Stimulated activated CD4-positive, alpha-beta T cell treated with anti-CD3 and anti-CD28 coated beads, TNF-alpha, amount 100 ng/mL, for 4 hours (primary cell): ENCODE results near the gene SEMA3E.
"Not testable (repeated sequence)": the region's sequence is repeated elsewhere in the genome, so short reads cannot be mapped to it uniquely, and the experiment has no call there.

Experiments
- DNase-seq, 3 experiments: peaks; one replicate each; pipeline ENCODE4 v3.0.0-alpha.2; 2020; ENCODE audit warnings: low read depth in 3 of 3

SEMA3E gene

DNA sequence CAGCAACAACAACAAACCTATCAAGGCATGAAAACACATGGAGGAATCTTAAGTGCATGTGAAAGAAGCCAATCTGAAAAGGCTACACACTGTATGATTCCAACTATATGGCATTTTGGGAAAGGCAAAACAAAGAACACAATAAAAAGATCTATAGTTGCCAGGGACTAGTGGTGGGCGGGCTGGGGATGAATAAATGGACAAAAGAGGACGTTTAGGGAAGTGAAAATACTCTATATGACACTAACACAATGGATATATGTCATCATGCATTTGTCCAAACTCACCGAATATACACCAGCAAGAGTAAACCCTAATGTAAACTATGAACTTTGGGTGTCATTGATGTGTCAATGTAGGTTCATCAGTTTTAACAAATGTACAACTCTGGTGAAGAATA is 89.1 kb downstream of the SEMA3E start:
- DNase-seq, result no peak

DNA sequence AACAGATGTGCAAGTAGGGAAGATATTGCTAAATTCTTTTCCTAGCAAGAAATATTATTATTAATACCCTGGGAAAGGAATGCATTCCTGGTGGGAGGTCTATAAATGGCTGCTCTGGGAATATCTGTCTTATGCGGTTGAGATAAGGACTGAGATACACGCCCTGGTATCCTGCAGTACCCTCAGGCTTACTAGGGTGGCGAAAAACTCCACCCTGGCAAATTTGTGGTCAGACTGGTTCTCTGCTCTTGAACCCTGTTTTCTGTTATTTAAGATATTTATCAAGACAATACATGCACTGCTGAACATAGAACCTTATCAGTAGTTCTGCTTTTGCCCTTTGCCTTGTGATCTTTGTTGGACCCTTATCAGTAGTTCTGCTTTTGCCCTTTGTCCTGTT is 96.4 kb downstream of the SEMA3E start:
- DNase-seq, result not testable (repeated sequence)

DNA sequence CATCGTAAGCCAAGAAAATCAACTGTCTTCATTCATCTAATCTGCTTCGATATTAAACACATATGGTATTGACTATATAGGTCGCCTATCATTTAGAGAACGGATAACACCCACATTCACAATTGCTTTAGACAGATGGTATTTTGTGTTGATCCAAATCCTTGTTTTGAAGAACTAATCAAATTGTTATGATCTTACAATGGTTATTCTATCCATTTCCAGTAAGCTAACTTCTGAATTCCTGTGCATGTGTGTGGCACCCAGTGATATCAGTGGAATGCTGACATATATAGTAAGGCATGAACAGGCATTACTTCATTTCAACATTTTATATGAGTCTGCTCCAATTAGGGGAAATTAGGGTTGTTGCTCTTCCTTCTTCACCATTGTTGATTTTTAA is 98.8 kb downstream of the SEMA3E start:
- no peak for DNase-seq

DNA sequence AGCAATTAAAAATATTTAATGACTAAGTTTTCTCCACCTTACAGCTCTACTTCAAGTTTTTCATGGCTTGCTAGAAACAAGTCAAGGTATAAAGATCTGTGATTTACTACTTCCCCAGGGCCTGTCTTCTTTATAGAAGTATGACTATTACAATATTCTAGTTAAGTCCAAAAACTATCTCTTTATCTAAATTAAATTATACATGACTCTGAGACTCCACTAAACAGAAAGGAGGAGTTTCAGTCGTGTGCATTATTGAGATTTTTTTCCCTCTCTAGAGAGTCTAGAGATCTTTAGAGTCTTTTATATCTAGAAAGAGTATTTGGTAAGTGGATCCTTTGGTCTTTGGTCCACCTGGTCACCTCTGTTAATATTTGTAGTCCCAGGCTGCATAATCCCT is 100.7 kb downstream of the SEMA3E start:
- no peak for DNase-seq

DNA sequence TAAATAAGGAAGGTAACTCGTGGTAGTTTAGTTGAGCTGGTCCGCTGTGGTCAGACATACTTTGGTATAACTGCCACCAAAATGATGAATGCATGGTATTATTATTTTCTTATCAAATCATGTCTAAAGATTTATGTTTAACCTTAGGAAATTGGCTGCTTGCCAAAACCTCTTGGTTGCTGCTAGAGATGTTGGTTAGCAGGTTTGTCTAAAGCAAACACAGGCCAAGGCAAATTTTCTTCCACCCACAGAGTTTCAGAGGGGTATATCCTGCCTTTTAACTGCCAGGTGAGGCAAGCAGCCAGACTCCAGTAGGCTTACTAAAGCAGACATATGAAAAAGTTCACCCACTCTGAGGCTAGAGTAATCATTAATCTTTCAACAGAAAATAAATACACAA is 101.4 kb downstream of the SEMA3E start:
- DNase-seq, result no peak

DNA sequence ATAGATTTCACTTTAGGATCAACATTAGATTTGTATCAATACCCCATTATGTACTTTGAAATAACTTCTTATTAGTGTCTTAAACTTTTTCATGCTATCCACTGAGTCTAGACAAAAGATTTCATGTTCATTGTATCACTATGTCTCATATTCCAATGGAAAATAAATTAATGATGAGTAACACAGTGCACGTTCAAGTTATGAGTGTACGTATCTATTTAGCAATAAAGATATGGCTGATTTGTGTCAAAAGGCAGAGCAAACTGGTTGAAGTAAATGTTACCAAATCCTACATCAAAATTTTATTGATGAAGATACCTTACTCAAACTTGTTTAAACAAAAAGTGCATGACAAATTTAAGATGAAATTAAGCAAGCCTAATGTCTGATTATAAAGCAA is 102.4 kb downstream of the SEMA3E start:
- no peak for DNase-seq

DNA sequence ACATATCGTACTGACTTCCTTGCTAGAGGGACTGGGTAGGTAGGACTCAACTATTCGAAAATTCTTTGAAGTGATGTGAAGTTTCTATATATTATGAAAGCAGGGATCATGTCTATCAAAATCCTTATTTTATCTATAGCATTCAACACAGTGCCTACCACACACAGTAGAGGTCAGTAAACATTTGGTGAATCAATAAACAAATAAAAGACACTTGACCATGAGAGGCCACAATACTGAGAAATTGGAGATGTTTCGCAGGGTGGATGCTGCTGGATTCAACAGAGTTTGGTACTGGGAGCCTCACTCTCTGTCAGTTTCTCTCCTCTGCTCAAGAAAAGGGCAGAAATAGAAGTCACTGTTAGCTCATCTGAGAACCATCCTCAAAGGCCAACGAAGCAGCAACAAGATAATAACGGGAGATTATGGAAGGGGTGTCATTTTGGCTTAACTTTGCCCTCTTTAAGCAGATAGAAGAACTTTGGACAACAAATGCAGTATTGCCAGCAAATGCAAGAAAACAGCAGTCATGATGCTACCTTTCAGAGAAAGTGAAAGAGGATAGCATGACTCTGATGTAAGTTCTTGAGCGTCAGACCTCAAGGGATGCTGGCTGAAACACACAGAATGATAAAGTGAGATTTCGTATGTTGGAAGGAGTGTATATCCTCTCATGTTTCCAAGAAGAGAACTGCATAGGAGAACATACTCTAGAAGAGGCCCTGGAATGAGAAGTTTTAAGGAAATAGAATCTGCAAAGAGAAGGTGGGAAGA is 107.6 kb downstream of the SEMA3E start:
- no peak for DNase-seq

DNA sequence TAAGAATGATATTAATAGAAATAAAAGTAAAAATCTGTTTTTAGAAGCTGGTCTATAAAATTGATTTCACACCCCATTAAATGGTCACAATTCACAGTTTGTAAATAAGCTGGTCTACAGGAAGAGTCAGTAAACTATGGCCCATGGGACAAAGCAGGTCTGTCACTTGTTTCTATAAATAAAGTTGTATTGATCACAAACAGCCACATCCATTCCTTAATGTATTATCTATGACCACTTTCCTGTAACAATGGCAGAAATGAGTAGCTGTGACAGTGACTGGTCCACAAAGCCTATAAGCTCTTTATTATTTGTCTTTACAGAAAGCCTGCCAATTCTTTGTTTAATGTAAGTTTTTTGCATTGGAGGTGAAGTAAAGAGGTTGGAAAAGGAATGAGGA is 114.5 kb downstream of the SEMA3E start:
- no peak for DNase-seq

DNA sequence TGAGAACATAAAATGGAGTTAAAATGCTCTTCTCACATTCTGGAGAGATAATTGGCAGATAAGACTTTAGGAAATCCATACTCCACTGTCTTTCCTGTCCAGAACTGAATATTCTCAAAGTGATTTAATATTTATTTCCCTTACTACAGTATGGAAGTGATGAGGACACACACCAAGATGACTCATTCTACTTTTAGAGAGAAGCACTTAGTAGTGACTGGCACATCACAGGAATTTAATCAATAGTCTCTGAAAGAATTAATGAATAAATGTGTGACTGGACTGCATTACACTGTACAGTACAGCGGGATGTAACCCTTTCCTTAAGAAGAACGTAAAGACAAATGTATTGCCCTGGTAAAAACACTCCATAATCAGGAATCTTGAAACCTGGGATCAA is 116.7 kb downstream of the SEMA3E start:
- no peak for DNase-seq

DNA sequence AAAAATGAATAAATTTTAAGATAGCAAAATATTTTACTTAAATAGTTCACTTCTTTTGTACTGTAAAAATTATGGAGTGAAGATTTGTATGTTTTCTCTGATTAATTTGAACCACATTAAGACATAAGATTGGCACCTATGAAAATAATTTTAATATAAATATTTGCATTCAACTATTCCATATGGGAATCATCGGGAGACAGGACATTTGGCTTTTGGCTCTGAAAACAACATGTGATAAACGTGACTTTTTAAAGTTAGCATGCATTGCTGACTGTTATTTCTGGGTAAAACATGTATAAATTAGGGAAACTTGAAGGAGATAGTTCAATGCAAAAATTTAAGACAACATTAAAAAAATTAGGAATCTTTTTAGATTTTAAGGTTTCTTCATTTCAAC is 117.2 kb downstream of the SEMA3E start:
- no peak for DNase-seq

DNA sequence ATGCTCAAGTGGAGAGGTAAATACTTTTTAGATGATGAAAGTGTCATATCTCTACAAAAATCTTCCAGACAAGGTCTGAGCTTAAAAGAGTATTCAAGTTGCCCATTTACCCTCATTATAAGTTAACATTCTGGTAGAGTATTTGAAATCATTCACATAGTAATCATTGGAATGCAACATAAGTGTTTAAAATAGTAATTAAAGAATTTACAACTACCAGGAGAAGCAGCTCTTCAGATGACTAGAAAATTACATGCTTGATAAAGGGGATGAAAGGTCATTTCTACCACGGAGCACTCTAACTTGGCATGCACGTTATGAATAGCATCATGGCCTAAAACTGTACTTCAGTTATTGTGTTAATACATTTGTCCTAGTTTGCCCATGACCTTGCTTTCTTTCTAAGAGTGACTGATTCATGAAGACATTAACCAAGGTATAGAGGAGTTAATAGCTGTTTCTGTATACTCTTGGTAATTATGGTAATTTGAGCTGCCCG is 120.0 kb downstream of the SEMA3E start:
- no peak for DNase-seq

DNA sequence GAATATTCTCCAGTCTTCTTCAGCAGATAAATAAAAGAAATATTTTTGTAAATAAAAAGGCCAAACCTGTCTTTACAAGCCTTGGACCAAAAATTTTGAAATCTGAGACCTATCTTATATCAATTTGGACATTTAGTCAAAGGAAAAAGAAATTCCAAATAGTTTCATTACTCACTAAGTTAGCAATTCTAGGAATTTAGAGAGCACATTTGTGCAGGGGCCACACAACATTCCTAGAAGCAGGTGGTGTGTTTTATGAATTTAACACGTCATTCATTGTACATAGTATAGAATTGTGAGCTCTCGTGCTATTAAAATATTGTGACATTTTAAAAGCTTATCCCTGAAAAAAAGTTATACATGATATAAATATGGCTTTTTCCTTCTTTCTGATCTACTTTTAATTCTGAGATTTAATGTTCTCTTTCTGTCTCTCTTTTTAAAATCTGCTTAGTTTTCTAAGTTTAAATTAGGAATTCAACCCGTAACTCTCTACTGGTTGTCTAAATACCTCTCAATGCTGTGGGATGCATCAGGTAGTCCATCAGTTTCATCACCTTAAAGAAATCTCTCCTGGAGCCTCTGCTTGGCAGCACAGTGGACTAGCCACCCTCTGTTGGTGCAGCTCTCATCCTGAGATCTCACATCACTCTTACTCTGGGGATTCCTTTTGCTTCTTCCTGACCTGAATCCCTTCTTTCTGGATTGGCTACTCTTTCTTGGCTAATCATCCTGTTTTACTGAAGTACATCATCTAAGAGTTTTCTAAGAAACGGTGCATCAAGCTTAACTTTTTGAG is 124.5 kb downstream of the SEMA3E start:
- DNase-seq, result no peak

DNA sequence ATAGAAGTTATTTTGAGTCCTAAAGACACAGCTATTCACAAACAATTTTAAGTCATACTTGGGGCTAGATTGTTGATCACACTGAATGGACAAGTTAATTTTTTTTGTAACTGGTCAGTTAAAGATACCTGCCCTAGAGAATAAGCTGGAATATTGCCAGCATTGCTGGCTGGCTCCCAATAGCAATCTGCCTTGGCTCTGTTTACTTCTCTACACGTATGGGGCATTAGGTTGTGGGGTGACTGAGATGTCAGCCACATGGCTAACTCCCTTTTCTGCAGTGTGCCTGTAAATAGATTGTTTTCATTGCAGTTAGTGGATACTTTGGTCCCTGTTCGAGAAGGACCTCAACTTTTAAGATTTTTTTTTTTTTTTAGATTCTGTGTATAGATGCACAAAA is 128.2 kb downstream of the SEMA3E start:
- no peak for DNase-seq

DNA sequence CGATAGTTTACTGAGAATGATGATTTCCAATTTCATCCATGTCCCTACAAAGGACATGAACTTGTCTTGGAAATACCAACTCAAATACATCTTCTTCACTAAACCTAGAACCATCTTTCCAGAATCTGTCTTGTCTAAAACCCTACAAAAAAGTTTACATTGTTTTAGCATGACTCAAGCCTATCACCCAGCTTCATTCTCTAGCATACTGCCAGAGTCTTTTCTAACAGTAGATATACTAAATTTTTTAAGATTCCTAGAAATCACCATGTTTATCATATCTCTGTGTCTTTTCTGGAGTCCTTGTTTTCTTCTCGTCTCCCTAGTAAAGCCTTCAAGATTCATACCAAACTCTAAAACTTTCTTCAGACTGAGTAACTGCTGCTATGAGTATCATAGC is 129.7 kb downstream of the SEMA3E start:
- no peak for DNase-seq

DNA sequence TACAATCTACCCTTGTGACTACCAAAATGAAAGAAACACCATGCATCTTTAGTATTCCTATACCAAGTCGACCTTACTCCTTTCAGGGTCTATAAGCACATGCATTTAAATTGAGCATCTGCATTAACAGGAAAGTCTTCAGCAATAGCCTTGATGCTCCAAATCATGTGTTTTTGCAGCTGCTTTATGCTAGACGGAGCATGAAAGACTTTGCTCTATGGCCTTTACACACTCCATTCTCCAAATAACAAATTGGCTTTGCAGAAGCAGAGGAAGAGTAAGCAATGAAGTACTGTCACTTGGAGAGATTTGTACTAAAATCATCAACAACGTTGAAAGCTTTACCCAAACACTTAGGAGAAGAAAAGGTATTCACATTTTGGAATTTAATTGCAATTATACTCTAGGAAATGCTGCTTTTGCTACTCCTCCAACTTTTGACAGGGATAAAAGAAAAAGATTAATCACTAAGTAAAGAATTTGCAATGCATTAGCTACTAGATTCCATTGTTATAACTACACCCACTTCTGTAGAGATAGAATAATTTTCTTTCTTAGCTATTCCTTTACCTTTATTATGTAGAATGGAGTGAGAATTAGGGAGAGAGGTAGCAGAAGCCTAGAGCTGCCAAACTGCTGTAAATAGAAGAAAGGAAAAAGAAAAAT is 131.8 kb downstream of the SEMA3E start:
- DNase-seq, result no peak

DNA sequence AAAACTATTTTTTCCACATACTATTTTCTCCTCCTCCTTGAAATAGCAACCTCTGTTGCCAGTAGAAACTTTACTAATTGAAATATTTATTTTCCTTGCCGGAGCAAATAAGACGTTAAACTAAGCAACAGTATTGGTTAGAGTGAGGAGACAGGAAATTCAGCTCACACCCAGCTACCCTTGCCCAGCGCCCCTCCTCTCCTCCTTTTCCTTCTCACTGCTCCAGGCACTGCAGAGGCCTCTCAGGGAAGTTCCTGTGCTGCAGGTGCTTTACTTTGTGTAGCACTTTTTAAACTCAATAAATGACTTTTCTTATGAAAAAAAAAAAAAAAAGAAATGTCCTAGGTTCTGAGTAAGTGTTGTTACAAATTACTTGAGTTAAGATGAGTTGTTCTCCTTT is 134.0 kb downstream of the SEMA3E start:
- DNase-seq, result no peak

DNA sequence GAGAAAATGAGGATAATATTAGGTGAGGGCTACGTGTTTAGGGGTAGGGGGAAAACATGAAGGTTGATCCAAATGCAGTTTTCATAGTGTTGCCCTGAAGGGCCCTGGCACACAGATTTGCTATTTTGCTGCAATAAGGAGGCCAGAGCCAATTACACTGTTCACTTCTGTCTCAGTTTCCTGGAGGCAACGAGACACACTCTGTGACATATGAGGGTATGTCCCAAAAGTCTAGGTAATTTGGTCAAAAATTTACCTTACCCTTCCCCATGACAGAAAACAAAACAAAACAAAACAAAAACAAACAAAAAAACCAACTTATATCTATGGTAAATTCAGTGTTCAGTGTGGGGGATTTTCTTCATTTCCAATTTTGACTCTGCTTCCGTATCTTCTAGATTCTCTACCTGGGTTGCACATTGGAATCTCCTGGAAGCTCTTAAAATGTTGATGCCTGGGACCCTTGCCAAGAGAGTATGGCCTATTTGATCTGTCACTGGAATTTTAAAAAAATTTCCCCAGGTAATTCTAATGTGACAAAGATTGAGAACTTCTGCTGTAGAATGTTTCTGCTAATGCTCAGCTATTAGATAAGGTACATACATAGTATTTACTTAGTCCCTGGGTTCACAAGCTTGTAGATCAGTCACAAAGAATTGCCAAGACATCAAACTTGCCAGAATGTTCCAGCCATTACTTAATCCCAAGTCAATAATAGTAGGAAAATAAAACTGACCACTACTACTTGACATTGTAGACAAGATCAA is 139.5 kb downstream of the SEMA3E start:
- DNase-seq, result no peak

DNA sequence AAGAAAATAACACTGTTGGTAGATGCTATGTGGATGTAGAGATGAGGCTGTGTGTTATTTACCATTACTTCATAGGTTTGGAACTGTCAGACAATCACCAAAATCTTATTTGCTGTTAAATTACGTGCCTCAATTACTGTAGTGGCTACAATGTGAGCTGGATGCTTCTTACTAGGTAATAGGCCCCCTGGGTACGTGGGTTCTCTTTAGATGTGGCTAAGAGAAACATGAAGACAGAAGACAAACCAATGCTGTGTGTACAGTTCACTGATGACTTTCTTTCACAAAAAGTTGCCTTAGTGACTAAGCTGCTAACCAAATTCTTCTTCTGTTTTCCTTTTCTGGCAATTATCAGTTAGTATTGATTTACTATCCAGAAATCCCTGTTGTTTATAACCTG is 144.6 kb downstream of the SEMA3E start:
- no peak for DNase-seq

DNA sequence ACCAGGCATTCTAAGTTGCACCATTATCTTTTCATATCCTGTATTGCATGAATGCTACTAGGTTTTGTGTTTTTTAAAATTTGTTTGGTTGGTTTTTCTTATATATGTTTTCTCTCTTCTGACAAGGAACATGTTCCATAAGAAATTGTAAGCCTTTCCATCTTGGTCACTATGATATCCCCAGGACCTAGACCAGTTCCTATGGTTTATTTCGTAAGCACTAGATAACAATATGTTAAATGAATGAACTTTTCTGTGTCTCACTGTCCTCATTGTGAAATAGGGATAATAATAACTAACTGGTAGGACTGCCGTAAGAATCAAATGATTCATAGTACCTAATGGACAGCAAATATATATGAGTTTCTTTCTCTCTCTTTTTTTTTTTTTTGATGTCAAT is 146.3 kb downstream of the SEMA3E start:
- DNase-seq, result no peak

DNA sequence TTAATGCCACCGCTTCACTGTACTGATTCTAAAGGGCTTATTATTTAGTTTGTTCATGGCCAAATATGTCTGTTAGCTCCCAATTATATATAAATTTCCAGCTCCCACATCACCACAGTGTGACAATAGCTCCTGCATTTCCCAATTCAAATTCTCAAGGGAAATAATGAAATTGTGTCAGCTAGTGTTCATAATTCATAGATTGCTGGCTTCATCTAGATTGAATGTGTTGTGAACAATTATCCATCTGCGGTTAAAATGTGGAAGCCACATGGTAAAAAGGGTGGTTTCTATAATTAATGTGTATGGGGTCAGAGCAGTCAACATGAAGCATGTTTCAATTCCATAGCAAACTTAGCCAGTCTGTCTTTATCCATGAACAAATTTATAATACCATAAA is 154.3 kb downstream of the SEMA3E start:
- no peak for DNase-seq

DNA sequence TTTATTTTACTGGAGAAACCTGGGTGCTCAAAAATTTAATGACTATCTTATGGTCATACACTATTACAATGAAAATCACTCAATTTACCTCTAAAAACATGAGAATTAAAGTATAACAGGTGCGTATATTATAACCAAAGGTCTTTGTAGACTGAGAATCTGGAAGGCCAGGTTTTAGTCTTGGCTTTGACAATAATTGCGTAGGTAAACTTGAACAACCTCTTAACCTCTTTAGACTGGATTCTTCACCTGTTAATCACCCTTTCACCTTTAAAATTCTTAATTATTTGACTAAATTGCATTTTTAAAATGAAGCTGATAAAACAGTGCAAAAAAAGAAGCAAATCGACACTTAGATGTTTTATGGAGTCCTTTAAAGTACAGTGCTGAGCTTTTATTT is 156.1 kb downstream of the SEMA3E start:
- no peak for DNase-seq

DNA sequence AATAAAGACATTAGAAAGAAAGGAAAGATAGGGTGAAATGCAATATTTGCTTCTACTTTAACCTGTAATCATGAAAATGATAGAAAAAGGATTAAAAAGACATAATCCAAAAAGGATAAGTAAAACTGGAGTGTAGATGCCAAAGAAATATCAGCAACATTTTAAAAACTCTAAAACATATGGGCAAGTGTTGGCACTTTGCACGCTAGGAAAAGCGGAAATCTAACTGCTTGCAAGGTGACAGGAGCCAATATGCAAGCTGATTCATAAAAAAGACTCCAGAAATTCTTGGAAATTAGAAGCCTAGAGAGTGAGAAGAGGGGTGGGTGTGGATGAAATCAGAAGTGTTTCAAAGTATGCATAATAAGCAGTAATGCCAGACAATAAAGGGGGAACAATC is 161.1 kb downstream of the SEMA3E start:
- DNase-seq, result no peak
